ENCODE results near the gene ARFGAP2. TPM values are rescaled to one million over a fixed set of nuclear protein-coding genes. Genes with fewer than 3 reads are reported as not detected.
"Not testable (repeated sequence)": the region's sequence is repeated elsewhere in the genome, so short reads cannot be mapped to it uniquely, and the experiment has no call there.

ARFGAP2 gene
- total RNA-seq, 2 experiments from 2014 or later = 70.1 to 71.7 TPM

GRCh38 chr11:47208628-47209027, 31.9 kb upstream of the ARFGAP2 start:
- CTCF ChIA-PET = interaction anchor here (0.6 to 1.4 kb wide), 4 partner anchors 15 to 140 kb away, joined by 3 read pairs; no protein-coding TSS in a partner anchor

DNA sequence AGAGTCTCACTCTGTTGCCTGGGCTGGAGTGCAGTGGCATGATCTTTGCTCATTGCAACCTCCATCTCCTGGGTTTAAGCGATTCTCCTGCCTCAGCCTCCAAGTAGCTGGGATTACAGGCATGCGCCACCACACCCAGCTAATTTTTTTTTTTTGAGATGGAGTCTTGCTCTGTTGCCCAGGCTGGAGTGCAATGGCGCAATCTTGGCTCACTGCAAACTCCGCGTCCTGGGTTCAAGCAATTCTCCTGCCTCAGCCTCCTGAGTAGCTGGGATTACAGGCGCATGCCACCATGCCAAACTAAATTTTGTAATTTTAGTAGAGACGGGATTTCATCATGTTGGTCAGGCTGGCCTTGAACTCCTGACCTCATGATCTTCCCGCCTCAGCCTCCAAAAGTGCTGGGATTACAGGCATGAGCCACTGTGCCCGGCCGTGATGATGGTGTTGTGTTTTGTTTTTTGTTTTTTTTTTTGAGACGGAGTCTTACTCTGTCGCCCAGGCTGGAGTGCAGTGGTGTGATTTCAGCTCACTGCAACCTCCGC, 31.4 kb upstream of the ARFGAP2 start:
- DNase-seq; H3K36me3 Mint-ChIP-seq (ENCODE audit: low read depth); H3K4me1 Mint-ChIP-seq (ENCODE audit: low read depth); H3K27ac Mint-ChIP-seq; H3K9me3 Mint-ChIP-seq; ATAC-seq; H3K27me3 Mint-ChIP-seq; intact Hi-C loops (cut with micrococcal nuclease); POLR2A ChIA-PET; H3K4me3 Mint-ChIP-seq: not testable (repeated sequence)
- CTCF ChIA-PET = interaction anchor here (1.2 to 1.4 kb wide), 2 partner anchors 16 to 28 kb away, joined by 3 read pairs; no protein-coding TSS in a partner anchor

More at GRCh38 chr11:47208628-47209027, 31.9 kb upstream of the ARFGAP2 start:
- H3K9me3 Mint-ChIP-seq = no peaks in the 10 kb centered on the region
- H3K27ac Mint-ChIP-seq = no peak overlapping the region
- peaks cover under 1% of the 10 kb centered on the region for H3K4me1 Mint-ChIP-seq (ENCODE audit: low read depth)
- H3K36me3 Mint-ChIP-seq (ENCODE audit: low read depth) = no peaks in the 10 kb centered on the region
- ATAC-seq (no peak), DNase-seq (no peak)
- no peak overlapping the region for H3K4me3 Mint-ChIP-seq
- intact Hi-C loops (cut with micrococcal nuclease) = no loop called here
- POLR2A ChIA-PET = no interaction called here
- TF ChIP-seq, protein P1, sequence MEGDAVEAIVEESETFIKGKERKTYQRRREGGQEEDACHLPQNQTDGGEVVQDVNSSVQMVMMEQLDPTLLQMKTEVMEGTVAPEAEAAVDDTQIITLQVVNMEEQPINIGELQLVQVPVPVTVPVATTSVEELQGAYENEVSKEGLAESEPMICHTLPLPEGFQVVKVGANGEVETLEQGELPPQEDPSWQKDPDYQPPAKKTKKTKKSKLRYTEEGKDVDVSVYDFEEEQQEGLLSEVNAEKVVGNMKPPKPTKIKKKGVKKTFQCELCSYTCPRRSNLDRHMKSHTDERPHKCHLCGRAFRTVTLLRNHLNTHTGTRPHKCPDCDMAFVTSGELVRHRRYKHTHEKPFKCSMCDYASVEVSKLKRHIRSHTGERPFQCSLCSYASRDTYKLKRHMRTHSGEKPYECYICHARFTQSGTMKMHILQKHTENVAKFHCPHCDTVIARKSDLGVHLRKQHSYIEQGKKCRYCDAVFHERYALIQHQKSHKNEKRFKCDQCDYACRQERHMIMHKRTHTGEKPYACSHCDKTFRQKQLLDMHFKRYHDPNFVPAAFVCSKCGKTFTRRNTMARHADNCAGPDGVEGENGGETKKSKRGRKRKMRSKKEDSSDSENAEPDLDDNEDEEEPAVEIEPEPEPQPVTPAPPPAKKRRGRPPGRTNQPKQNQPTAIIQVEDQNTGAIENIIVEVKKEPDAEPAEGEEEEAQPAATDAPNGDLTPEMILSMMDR (IDR thresholded peaks at IDR 0.05) = no peak
- H3K27me3 Mint-ChIP-seq = peaks cover 2% of the 10 kb centered on the region

- ATAC-seq (no peak), DNase-seq (no peak)
- Mint-ChIP-seq H3K36me3 (ENCODE audit: low read depth) (no peaks in the 10 kb centered on the region), H3K4me3 (no peak overlapping the region), H3K4me1 (ENCODE audit: low read depth) (no peaks in the 10 kb centered on the region), H3K9me3 (no peaks in the 10 kb centered on the region), H3K27me3 (peaks cover 2% of the 10 kb centered on the region), H3K27ac (no peak overlapping the region)
- TF ChIP-seq, protein P1 (IDR thresholded peaks at IDR 0.05) = no peak
- intact Hi-C loops (cut with micrococcal nuclease) = no loop called here
- CTCF ChIA-PET = interaction anchor here (1.2 kb wide), 1 partner anchor 589 kb away, joined by 3 read pairs; no protein-coding TSS in a partner anchor
- POLR2A ChIA-PET = interaction anchor here (0.6 kb wide), 1 partner anchor 30 kb away, joined by 3 read pairs; no protein-coding TSS in a partner anchor
Measured at GRCh38 chr11:47207459-47207858, 30.8 kb upstream of the ARFGAP2 start.

- DNase-seq; H3K4me3 Mint-ChIP-seq; H3K4me1 Mint-ChIP-seq (ENCODE audit: low read depth); ATAC-seq; H3K9me3 Mint-ChIP-seq; H3K27ac Mint-ChIP-seq; H3K36me3 Mint-ChIP-seq (ENCODE audit: low read depth); intact Hi-C loops (cut with micrococcal nuclease); H3K27me3 Mint-ChIP-seq: not testable (repeated sequence)
- CTCF ChIA-PET = interaction anchor here (1.0 to 1.2 kb wide), 2 partner anchors 28 to 589 kb away, joined by 3 read pairs; no protein-coding TSS in a partner anchor
- POLR2A ChIA-PET = interaction anchor here (0.7 to 1.3 kb wide), 2 partner anchors 8 to 61 kb away, joined by 3 to 5 read pairs; partner anchors contain the start of gene DDB2
Measured at GRCh38 chr11:47206577-47206976, 29.9 kb upstream of the ARFGAP2 start.

DNA sequence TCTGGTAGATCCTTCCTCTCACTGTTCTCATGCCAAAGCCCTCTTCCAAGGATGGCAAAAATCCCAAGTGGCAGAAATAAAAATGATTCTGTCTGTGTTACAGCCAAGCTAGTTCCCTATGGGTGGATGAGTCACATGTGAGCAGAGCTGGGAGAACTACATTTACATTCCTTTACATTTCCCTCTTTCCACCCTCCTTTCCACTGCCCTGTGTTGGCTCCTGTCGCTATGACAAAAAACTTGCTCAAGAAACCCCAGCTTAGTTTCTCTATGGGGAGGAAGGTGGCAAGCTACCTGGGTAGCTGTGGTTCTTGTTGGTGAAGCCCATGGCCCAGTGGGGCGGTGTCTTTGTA, 27.9 kb upstream of the ARFGAP2 start:
- no peak for DNase-seq
- Mint-ChIP-seq H3K27me3 (peaks cover 2% of the 10 kb centered on the region), H3K36me3 (ENCODE audit: low read depth) (no peaks in the 10 kb centered on the region), H3K27ac (no peak overlapping the region), H3K4me1 (ENCODE audit: low read depth) (no peaks in the 10 kb centered on the region), H3K9me3 (no peaks in the 10 kb centered on the region), H3K4me3 (no peak overlapping the region)
- TF ChIP-seq, protein P1 (IDR thresholded peaks at IDR 0.05) = no peak
- ChIA-PET POLR2A (interaction anchor here (0.5 to 4.4 kb wide), 2 partner anchors 10 to 72 kb away, joined by 4 to 19 read pairs; partner anchors contain the start of gene DDB2), CTCF (interaction anchor here (2.5 kb wide), 1 partner anchor 54 kb away, joined by 7 read pairs; no protein-coding TSS in a partner anchor)
- no peak for ATAC-seq
- intact Hi-C loops (cut with micrococcal nuclease) = no loop called here

- ChIA-PET CTCF (no interaction called here), POLR2A (interaction anchor here (0.8 to 4.4 kb wide), 3 partner anchors 12 to 40 kb away, joined by 3 to 19 read pairs (median 6); partner anchors contain the start of gene DDB2)
- peaks cover 2% of the 10 kb centered on the region for H3K27me3 Mint-ChIP-seq
- no peaks in the 10 kb centered on the region for H3K4me1 Mint-ChIP-seq (ENCODE audit: low read depth)
- TF ChIP-seq, protein P1 (IDR thresholded peaks at IDR 0.05) = no peak
- no peak overlapping the region for H3K27ac Mint-ChIP-seq
- no peak for DNase-seq
- ATAC-seq = no peak
- no peaks in the 10 kb centered on the region for H3K36me3 Mint-ChIP-seq (ENCODE audit: low read depth)
- H3K4me3 Mint-ChIP-seq = no peak overlapping the region
- intact Hi-C loops (cut with micrococcal nuclease) = no loop called here
- no peaks in the 10 kb centered on the region for H3K9me3 Mint-ChIP-seq
Measured at GRCh38 chr11:47202576-47202975, 25.9 kb upstream of the ARFGAP2 start.

All from activated CD8-positive, alpha-beta T cell treated with anti-CD3 and anti-CD28 coated beads for 36 hours (primary cell).